CD4-positive, alpha-beta T cell treated with Interleukin-15 for 4 hours (primary cell): ENCODE data around the gene SLC38A1.
A peak's percentile ranks its signal among the peaks of the same experiment; 100 is the strongest.
"Not testable (repeated sequence)": the region's sequence is repeated elsewhere in the genome, so short reads cannot be mapped to it uniquely, and the experiment has no call there.

Experiments
- DNase-seq: peaks from one replicate; pipeline ENCODE4 v3.0.0-alpha.2; 2020; ENCODE audit warnings: low spot score

The SLC38A1 gene

DNA sequence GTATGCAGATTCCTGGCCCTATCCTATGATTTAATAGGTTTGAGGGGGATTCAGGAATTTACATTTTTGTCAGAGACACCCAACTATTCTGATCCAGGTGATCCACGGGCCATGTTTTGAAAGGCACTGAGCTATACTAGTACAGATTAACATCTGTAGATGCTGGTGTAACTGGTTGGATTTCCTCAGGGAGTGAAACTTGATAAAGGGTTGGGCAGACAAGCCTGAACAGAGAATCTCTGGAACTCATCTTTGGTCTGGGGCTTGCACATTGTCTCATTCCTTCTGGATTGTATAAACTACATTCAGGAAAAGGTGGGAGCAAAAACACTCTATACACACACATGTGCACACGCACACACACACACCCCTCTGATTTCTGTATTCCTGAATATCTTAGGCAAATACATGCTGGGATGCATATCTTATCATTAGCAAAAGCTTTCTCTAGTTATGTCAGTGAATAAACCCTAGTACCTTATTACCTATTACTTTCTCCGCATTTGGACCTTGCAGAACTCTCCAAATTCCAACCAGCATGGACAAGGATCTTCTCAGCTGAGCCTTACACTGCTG, 104.6 kb downstream of the SLC38A1 start:
- DNase-seq: no peak

DNA sequence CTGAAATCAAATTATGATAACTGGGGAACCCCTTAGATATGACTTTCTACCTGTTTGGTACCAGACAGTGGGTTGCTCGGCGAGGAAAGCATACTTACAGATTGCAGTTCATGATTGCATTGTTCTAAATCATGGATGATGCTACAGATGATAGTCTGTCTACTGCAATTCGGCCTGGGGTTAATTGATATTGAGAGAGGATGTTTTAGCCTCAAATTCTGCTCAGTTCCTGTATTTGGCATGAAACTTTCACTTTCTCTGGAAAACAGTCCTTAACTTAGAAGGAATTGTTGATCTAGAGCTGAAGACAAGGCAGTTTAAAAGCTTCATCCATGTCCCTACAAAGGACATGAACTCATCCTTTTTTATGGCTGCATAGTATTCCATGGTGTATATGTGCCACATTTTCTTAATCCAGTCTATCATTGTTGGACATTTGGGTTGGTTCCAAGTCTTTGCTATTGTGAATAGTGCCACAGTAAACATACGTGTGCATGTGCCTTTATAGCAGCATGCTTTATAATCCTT, 106.2 kb downstream of the SLC38A1 start:
- DNase-seq: not testable (repeated sequence)

DNA sequence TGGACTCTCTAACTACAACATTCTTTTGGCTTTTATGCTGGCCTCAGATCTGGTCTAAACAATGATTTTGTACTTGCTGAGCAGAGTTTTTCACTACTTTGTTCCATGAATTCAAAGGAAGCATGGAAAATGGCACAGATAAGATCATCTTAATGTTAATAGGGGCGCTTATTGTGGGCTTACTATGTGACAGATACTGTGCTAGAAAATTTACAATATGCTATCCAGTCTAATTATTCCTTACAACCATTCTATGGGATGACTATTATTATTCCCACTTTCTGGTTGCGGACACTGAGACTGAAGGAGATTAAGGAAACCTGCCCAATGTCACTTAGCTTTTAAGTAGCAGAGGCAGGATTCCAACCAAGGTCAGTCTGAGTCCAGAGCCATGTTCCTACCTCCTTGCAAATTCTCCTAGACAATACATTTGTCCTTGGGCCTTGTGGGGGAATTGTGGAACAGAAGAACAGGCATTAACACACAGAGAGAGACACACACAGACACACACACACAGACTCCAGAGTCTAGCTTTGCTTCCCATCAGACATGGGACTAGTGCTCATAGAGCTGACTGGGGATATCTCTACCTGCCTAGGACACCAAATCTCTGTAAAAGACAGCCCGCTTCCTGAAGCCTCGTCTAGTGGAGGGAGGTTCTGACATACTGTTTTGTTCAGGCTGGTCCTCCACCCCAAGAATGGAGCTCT, 107.7 kb downstream of the SLC38A1 start:
- no peak for DNase-seq

DNA sequence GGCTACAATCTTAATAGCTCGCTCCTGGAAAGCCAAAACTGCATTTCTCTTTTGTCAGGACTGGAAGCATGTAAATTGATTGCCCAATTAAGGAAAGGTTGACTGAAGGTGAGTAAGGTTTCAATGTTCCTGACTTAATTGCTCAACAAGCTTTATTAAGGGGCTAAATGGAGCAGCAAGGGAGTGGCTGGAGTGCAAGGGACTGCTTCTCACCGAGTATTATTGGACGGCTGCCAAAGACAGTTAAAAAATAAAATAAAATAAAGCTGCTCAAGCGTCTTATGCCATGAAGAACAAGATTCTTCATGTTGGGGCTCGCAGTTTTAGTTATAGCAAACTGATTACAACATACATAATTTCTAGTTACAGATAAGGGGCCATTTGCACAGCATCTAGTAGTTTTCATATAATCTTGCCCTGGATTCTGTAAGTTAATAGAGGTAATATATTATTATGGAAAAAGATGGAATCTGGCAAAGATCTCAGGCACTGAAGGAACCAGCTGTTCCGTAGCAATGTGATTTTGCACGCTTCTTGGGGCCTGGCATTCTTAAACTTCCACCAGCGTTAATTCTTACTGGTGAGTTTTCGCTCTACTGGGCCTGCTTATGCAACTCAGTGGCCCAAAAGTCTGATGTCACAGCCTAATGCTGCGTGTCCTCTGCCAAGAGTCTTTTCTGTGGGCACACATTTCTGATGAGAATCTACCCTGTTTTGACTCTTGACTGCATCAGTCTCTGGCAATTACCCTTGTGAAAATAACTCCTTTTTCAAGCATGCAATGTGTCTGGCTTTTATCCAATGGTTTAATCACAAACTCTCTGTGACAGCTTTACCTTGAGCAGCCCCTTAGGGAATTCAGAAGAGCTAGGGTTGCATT, 108.5 kb downstream of the SLC38A1 start:
- DNase-seq: no peak

DNA sequence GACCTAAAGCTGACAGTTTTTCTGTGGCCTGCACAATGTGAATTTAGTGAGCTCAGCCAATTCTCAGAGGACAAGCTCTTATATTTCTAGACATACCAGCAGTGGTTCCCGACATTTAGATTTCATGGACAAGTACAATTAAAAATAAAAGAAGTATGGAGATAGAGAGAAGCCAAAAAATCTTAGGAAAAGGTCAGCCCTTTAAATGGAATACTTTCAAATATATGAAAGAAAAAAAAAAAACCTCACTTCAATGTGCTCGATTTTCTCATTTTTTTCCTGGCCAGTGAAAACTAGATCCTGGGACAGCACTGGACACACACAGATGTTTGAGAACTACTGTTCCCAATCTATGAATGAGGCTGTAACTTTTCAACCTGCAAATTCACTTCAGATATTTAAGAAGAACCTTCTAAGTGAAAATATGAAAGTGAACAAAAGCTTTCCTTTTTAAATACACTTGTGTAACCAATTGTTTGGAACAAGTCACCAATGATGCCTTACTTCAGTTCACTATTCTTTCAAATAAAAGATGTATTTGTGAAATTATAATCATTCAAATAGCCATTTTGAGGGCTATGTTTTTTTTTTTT, 109.4 kb downstream of the SLC38A1 start:
- DNase-seq: no peak

DNA sequence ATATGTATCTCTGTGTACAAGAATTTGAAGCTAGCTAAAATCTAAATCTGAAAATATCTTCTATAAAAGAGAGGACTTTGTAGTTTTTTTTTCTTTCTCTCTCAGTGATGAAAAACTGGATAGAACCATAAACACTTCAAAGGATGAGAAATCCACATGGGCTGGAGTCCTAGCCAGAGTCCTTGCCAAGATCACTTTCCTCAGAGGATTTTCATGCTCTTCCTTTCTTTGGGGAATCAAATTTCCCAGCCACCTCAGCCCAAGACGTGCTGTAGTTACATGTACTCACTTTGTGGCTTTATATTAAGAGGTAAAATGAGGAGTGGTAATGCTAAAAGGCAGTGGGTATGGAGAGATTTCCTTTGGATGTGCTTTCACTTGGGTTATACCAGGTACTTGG, 110.3 kb downstream of the SLC38A1 start:
- no peak for DNase-seq

DNA sequence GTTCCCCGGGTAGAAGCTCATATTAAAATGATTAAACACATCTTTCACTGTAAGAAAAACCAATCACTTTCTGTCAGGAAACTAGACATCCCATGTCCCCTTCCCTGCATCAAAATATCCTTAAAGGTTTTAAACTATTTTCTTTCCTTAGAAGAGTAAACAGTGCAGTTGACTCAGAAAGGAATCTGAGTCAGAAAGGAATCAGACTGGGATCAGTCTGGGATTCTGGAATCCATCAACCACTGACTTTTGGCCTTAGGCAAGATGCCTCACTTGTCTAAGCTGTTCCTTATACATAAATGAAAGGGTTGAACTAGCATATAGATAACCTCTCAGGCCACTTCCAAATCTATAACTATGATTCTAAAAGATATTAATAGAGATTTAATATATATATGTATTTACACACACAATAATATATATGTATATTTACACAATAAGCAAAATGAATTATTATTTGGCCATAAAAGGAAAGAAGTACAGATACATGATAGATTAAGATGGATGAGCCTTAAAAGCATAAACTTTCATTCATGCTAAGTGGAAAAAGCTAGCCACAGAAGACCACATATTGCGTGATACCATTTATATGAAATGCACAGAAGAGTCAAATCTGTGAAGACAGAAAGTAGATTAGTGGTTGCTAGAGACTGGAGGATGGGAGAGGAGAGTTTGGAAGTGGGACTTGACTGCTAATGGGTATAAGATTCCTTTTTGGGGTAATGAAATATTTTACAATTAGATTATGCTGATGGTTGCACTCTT, 114.4 kb downstream of the SLC38A1 start:
- no peak for DNase-seq

DNA sequence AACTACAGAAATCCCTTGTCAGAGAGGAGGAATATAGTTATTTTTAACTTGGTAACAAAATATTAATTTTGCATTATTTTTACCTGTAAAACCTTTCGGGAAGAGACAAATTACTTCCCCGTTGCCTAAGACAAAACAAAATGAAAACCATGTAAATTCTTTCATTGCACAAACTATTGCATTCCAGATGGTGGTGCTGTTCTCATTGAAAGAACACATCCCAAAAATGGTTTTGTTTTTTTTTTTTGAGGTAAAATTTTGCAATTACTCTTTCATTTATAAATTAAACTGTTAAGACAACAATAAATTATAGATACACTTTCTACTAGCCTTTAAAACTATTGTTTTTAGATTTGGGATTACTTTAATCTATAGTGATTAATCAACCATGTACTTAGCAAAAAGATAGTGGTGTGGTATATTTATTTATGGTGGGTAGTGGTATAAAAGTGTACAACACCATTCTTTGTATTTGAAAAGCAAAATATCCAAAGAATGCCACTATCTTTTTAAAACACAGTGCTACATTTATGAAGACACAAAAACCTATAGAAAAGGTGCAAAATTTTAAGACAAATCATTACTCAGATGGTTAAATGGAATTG, 115.5 kb downstream of the SLC38A1 start:
- peak; percentile 31 for DNase-seq

DNA sequence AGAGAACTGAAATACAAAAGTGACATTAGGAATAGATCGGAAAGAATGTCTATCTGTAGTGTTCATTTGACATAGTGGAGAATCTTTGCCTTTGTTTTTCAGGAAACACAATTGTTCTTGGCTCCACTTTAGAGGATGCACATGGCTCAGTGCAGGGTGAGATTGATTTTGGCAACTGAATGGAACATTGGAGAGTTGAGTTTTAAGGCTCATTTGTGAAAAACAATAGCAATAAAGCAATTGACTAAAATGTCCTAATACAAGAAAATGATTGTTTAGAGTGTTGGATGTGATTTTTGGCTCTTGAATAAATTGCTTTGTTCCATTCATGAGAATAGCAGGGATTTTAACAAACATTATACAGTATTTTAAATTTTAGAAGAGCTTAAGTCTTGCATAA, 116.4 kb downstream of the SLC38A1 start:
- no peak for DNase-seq

DNA sequence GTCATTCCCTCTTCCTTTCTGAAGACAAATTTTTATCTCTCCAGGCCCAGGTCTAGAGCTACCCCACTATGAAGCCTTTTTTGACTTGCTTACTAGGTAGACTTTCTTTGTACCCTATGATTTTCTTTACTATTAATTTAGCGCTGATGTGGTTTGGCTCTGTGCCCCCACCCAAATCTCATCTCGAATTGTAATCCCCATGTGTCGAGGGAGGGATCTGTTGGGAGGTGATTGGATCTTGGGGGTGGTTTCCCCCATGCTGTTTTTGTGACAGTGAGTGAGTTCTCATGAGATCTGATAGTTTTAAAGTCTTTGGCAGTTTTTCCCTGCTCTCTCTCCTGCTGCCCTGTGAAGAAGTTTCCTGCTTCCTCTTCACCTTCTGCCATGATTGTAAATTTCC, 118.1 kb downstream of the SLC38A1 start:
- DNase-seq: no peak

DNA sequence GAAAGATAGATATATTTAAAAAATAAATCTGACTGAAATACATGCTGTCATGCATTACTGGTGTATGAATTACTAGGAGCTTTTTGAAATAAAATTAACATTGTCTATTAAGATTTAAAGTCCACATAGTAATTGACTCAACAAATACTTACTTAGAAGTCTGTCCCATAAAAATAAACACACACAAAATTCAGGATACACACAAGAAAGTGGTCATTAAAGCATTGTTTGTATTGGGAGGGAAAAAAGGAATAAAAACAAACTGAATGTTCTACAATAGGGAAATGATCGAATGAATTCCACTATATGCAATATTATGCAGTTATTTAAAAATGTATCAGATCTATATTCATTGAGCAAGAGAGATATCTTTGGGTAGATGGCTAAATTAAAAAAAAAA, 118.9 kb downstream of the SLC38A1 start:
- no peak for DNase-seq

DNA sequence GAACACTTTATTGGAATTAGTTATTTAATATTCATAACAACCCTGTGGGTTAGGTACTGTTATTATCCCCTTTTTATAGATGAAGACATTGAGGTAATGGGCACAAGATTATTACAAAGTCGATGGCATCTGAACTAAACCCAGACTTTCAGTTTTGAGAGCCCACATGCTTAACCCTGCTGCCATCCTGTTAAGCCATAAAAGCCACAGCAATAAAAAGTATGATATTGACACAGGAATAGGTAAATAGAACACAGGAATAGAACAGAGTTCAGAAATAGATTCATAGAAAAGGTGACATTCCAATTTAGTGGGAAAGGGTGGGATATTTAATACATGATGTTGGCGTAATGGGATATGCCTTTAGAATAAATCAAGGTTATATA, 119.8 kb downstream of the SLC38A1 start:
- no peak for DNase-seq

DNA sequence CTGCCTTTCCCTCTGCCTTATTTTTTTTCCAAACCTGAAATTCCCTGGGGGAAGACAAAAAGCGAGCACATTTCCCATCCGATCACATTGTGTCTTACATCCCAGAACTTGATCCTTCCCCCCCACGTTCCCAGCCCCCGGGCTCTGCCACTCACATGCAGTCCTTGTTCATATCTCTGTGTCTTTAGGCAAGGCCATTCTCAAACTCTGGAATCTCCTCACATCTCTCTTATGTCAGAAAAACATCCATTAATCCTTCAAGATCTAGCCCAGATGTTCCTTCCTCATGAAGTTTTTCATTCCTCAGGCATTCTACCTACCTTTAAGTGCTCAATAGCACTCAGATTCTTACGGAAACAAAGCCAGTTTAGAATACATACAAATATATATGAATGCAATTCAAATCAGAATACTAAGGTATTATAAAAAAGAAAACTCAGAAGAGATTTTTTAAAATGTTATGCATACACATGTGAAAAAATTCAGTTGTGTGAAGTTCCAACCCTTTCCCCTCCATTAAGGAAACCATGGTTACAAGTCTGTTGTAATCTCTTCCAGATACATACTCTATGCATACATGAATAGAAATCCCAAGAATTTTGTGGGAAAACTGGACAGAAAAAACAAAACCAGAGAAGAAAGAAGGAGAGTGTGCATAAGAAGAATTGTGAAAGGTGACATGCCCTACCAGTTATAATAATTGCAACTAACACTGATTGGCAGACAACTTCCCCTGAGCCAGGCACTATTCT, 120.3 kb downstream of the SLC38A1 start:
- DNase-seq: no peak

DNA sequence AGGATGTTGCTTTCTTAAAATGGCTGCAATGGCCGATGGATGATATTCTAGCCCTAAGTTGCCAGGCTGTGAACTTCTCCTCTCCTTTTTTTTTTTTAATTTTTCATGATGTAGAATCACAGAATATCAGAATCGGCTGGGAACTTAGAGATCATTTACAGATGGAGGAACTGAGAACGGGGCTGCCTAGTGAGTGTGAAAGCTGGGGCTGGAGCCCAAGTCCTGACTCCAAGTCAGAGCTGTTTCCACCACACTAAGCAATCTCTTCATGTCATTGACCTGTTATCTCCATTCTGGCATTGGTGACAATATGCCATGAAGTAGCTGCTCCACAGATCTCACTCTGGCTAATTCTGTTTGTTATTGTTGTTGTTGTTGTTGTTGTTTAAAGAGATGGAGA, 121.7 kb downstream of the SLC38A1 start:
- no peak for DNase-seq

DNA sequence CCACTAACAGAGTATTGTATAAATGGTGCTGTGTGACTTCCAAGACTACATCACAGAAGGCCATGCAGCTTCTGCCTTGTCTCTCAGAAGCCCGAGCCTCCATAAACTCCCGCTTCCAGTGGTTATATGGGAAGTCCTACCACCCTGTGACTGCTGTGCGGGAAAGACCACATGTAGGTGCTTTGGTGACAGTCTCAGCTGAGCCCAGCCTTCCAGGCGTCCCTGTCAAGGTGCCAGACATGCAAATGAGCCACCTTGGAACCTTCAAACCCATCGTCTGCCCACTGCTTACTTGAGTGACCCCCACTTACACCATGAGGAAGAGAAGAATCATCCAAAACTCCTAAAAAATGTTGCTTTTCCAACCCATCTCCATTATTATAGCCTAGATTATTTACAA, 123.0 kb downstream of the SLC38A1 start:
- DNase-seq: no peak

DNA sequence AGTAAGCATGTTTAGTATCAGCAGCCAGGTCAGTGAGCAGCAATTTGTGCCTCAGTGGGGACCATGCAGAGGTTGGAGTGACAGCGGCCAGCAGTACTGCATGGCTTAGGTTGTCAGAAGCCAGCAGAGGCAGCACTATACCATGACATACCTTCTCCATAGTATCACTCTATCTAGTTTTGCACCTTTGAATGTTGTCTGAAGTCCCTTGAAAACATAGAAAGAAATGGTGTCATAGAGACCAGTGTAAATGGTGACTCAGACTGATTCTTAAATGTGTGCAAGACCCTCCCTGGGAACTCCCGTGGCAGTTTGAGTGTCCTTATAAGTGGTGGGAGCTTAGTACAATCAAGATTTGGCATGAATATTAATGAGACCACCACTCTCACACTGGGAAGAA, 124.4 kb downstream of the SLC38A1 start:
- DNase-seq: no peak

DNA sequence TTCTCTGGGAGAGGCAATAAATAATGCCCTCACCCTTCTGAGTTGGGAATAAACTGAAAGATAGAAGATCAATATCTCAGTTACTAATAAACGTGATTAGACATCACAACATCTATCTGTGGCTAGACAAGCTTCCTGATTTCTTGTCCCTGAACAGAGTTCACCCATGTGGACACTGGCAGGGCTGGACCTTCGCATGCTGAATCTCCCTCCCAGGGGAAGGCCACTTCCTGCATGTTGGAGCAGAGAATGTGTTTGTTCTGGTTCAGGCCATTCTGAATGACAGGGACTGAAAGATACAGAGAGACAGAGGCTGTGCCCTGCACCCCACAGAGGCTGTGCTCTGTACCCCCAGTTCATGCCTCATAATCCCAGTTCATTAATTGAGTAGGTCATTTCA, 132.6 kb downstream of the SLC38A1 start:
- DNase-seq: no peak

DNA sequence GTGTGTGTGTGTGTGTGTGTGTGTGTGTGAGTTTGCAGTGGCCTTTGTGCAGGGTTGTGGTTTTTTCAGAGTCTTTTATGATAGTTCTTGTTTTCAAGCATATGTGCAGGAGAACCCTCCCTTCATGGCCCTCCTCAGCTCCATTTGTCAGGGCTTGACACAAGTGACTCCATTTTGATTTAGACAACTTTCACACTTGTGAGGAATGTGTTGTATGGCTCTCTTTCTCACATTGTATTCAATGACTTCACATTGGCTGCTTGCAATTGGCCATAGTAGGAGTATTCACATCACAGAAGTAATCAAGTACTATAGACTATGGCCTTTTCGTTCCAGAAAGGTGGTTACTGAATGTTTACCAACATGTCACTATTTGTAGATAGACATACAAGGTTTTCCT, 133.1 kb downstream of the SLC38A1 start:
- DNase-seq: no peak

DNA sequence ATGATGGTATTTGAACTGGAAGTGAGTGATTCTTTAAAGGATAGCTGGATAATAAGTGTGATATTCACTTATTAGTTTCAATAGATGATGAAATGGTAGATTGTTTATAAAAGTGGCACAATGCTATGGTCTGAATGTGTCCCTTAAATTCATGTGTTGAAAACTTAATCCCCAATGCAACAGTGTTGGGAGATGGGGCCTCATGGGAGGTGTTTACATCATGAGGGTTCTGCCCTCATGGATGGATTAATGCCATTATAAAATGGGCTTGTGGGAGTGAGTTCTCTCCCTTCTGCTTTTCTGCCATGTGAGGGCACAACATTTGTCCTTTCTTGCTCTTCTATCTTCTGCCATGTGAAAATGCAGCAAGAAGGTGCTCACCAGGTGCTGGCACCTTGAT, 134.0 kb downstream of the SLC38A1 start:
- DNase-seq: no peak

DNA sequence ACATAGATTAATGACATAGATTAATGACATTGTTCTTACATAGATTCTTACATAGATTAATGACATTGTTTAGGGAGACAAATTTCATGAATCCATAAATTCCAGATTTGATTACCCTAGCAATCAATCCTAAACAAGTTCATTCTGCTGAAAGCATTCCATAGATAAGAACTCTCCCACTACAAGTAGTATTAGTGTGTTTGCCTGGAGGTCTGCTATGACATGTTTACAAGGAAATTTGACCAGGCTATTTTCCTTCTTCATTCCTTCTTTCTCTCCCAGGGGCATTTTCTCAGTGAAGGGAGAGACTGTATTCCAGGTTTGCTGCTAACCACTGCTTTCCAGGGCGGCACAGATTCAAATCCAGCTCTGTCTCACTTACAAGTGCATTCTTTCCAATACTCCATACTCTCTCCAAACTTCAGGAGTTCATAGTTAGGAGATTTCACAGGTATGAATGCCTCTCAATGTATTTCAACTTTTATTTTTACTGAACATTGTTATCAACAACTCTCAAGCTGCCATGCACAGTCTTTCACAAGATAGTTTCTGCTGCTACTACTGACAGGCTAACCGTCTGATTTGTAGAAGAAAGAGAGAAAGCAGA, 134.5 kb downstream of the SLC38A1 start:
- DNase-seq: no peak
